Measurements from ENCODE around the gene ZNF473.

DNA sequence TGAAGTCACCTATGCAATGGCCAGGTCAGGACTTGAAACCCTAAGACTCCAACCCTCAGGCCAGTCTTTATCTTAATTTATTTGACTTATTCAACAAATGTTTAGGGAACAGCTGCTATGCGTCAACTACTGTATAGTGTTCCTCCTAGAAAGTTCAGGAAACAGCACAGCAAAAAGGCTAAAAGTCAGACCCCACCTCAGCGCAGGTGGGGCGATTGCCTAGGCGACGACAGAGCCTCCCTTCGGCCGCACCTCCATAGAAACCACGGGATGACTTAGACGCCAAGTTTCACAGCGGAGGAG is 1.1 kb upstream of the ZNF473 start:
- TF ChIP-seq, protein P1, sequence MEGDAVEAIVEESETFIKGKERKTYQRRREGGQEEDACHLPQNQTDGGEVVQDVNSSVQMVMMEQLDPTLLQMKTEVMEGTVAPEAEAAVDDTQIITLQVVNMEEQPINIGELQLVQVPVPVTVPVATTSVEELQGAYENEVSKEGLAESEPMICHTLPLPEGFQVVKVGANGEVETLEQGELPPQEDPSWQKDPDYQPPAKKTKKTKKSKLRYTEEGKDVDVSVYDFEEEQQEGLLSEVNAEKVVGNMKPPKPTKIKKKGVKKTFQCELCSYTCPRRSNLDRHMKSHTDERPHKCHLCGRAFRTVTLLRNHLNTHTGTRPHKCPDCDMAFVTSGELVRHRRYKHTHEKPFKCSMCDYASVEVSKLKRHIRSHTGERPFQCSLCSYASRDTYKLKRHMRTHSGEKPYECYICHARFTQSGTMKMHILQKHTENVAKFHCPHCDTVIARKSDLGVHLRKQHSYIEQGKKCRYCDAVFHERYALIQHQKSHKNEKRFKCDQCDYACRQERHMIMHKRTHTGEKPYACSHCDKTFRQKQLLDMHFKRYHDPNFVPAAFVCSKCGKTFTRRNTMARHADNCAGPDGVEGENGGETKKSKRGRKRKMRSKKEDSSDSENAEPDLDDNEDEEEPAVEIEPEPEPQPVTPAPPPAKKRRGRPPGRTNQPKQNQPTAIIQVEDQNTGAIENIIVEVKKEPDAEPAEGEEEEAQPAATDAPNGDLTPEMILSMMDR (IDR thresholded peaks at IDR 0.05), result no peak
- no peak for TF ChIP-seq POLR2A (IDR thresholded peaks at IDR 0.05)

Data from lower leg skin (tissue), 3 donors.